Keratinocyte (primary cell): ENCODE data around the gene NLRP6. TPM values are rescaled to one million over a fixed set of nuclear protein-coding genes. Genes with fewer than 3 reads are reported as not detected.

Experiments
- DNase-seq: peaks from one replicate; pipeline ENCODE4 v3.0.0-alpha.2; 2011; ENCODE audit warnings: low read depth, missing footprints, low spot score
- FAIRE-seq: peaks from 2 replicates; lab custom pipeline; 2011; peaks lifted over from hg19 to GRCh38; lab: Jason Lieb, UNC
- H2AFZ ChIP-seq: 2 replicates; pipeline ENCODE4 v1.6.0; 2012; ENCODE audit warnings: low read length, control low read depth, inconsistent platforms; ENCODE audit not compliant: control insufficient read depth
- H3K27ac ChIP-seq: 2 replicates; pipeline ENCODE4 v1.5.1; 2011; ENCODE audit warnings: low read length; ENCODE audit not compliant: control insufficient read depth, insufficient read depth
- H3K27me3 ChIP-seq: 3 replicates; pipeline ENCODE4 v1.6.0; 2011; ENCODE audit warnings: low read length; ENCODE audit not compliant: control insufficient read depth, insufficient read depth; ENCODE audit errors: extremely low read depth
- H3K36me3 ChIP-seq, 2 experiments: 2 replicates in 1 of 2; 3 replicates in 1 of 2; pipeline ENCODE4 v1.5.1; 2011; ENCODE audit warnings: low read length in 2 of 2, mild to moderate bottlenecking in 1 of 2; ENCODE audit not compliant: control insufficient read depth in 2 of 2, insufficient read depth in 2 of 2; ENCODE audit errors: extremely low read depth in 1 of 2
- H3K4me1 ChIP-seq: 3 replicates; pipeline ENCODE4 v1.5.1; 2011; ENCODE audit warnings: low read length; ENCODE audit not compliant: control insufficient read depth, insufficient read depth; ENCODE audit errors: extremely low read depth
- H3K4me2 ChIP-seq: 3 replicates; pipeline ENCODE4 v1.6.0; 2011; ENCODE audit warnings: low read depth, low read length; ENCODE audit not compliant: control insufficient read depth, insufficient read depth; ENCODE audit errors: extremely low read depth
- H3K4me3 ChIP-seq, 3 experiments: fragments of 200-600 bp in 1 of 3; sonication (generic) in 1 of 3; 2 replicates in 2 of 3; 3 replicates in 1 of 3; pipeline ENCODE4 v1.5.1; 2011 to 2016; ENCODE audit warnings: low read length in 3 of 3, mild to moderate bottlenecking in 3 of 3, control low read depth in 2 of 3, inconsistent platforms in 1 of 3, low read depth in 1 of 3, mixed read lengths in 1 of 3, mixed run types in 1 of 3, moderate library complexity in 1 of 3; ENCODE audit not compliant: control insufficient read depth in 2 of 3, insufficient read depth in 2 of 3; ENCODE audit errors: extremely low read depth in 1 of 3
- H3K79me2 ChIP-seq: 2 replicates; pipeline ENCODE4 v1.6.0; 2012; ENCODE audit warnings: low read length; ENCODE audit not compliant: control insufficient read depth, insufficient read depth
- H3K9ac ChIP-seq: 3 replicates; pipeline ENCODE4 v1.6.0; 2011; ENCODE audit warnings: low read length; ENCODE audit not compliant: control insufficient read depth, insufficient read depth; ENCODE audit errors: extremely low read depth
- H3K9me1 ChIP-seq: 3 replicates; pipeline ENCODE4 v1.6.0; 2011; ENCODE audit warnings: low read length; ENCODE audit not compliant: control insufficient read depth, insufficient read depth; ENCODE audit errors: extremely low read depth
- H3K9me3 ChIP-seq: 2 replicates; pipeline ENCODE4 v1.5.1; 2012; ENCODE audit warnings: low read depth, low read length; ENCODE audit not compliant: control insufficient read depth
- H4K20me1 ChIP-seq: 3 replicates; pipeline ENCODE4 v1.6.0; 2011; ENCODE audit warnings: low read length; ENCODE audit not compliant: control insufficient read depth, insufficient read depth; ENCODE audit errors: extremely low read depth
- CTCF ChIP-seq, 3 experiments: IDR thresholded peaks in 1 of 3; conservative IDR thresholded peaks in 1 of 3; optimal IDR thresholded peaks in 1 of 3; 2 replicates in 2 of 3; 3 replicates in 1 of 3; pipeline versions ENCODE3 to v1.5.1; 2011; ENCODE audit warnings: low read length in 3 of 3, mild to moderate bottlenecking in 3 of 3, moderate library complexity in 2 of 3, control low read depth in 1 of 3, inconsistent platforms in 1 of 3; ENCODE audit not compliant: insufficient read depth in 2 of 3; ENCODE audit errors: extremely low read depth in 1 of 3
- EZH2 ChIP-seq: IDR thresholded peaks from one replicate; pipeline ENCODE4 v1.6.1; 2012; ENCODE audit warnings: inconsistent platforms, mild to moderate bottlenecking, low read length, moderate library complexity
- dilution Hi-C: fragments of 300-500 bp; cut with MboI; formaldehyde crosslinking; loops from one replicate; pipeline ENCODE4 v1.7.0; 2020; ENCODE audit warnings: low sequenced_read_pairs; ENCODE audit not compliant: extremely low pct_ligation_motif_present
- polyA plus RNA-seq, 5 experiments: library from polyadenylated mRNA; depleted of rRNA in 3 of 5; stranded (reverse) in 3 of 5; stranded (forward) in 1 of 5; unstranded in 1 of 5; fragments of >200 nt; gene quantifications; 1 replicate in 1 of 5; 2 replicates in 3 of 5; 3 replicates in 1 of 5; pipeline versions ENCODE4 v1.2.1 to v1.2.3, GENCODE V29; 2011 to 2012; ENCODE audit warnings: missing spikeins in 2 of 5, low read depth in 1 of 5, low replicate concordance in 1 of 5

Gene NLRP6
- polyA plus RNA-seq, 1 donor (not counting 4 experiments of a cell fraction or from before 2014, with no cell fraction given), result not detected

- FAIRE-seq (no peak), DNase-seq (no peak)
- H3K4me2 ChIP-seq, result no peak overlapping the region
- H3K27me3 ChIP-seq, result peaks cover 10% of the 10 kb centered on the region
- H3K9me3 ChIP-seq, result no peaks in the 10 kb centered on the region
- no peak overlapping the region for H3K27ac ChIP-seq
- H4K20me1 ChIP-seq, result no peaks in the 10 kb centered on the region
- no peak overlapping the region for H2AFZ ChIP-seq
- TF ChIP-seq EZH2 (no peak), CTCF (optimal IDR thresholded peaks at IDR 0.05 in 1 of 3, IDR thresholded peaks at IDR 0.05 in 1 of 3, conservative IDR thresholded peaks at IDR 0.05 in 1 of 3; ENCODE audit: extremely low read depth in 1 of 3, insufficient read depth in 2 of 3, low read length in 3 of 3) (no peak)
- no peak overlapping the region for H3K9ac ChIP-seq
- H3K4me3 ChIP-seq, result no peak overlapping the region
- H3K9me1 ChIP-seq, result no peaks in the 10 kb centered on the region
- H3K79me2 ChIP-seq, result no peaks in the 10 kb centered on the region
- H3K36me3 ChIP-seq, result no peaks in the 10 kb centered on the region
- H3K4me1 ChIP-seq, result peaks cover 3% of the 10 kb centered on the region
- dilution Hi-C loops, result no loop called here
Observed at GRCh38 chr11:272931-273198, 5.3 kb upstream of the NLRP6 start.

GRCh38 chr11:276219-276618, 2.0 kb upstream of the NLRP6 start:
- H3K4me3 ChIP-seq, result no peak overlapping the region
- H3K27ac ChIP-seq, result no peak overlapping the region
- no peaks in the 10 kb centered on the region for H3K36me3 ChIP-seq
- no peak for DNase-seq
- FAIRE-seq, result no peak
- no peak overlapping the region for H2AFZ ChIP-seq
- no peaks in the 10 kb centered on the region for H3K9me1 ChIP-seq
- H3K4me2 ChIP-seq, result no peak overlapping the region
- H3K4me1 ChIP-seq, result no peaks in the 10 kb centered on the region
- H3K9me3 ChIP-seq, result no peaks in the 10 kb centered on the region
- no peak for TF ChIP-seq EZH2
- TF ChIP-seq CTCF (optimal IDR thresholded peaks at IDR 0.05 in 1 of 3, IDR thresholded peaks at IDR 0.05 in 1 of 3, conservative IDR thresholded peaks at IDR 0.05 in 1 of 3; ENCODE audit: extremely low read depth in 1 of 3, insufficient read depth in 2 of 3, low read length in 3 of 3), result no peak
- H3K79me2 ChIP-seq, result no peaks in the 10 kb centered on the region
- peaks cover 43% of the 10 kb centered on the region for H3K27me3 ChIP-seq
- H3K9ac ChIP-seq, result no peak overlapping the region
- H4K20me1 ChIP-seq, result no peaks in the 10 kb centered on the region
- dilution Hi-C loops, result no loop called here
